ENCODE results near the gene TMEM258.

GRCh38 chr11:61812736-61813411 is 20.5 kb upstream of the TMEM258 start:
- TF ChIP-seq CTCF (IDR thresholded peaks at IDR 0.05) (no peak), POLR2A (IDR thresholded peaks at IDR 0.05) (no peak)
